DND-41 (cell line): ENCODE measurements around the gene COMMD9.

ENCODE experiments used
- ATAC-seq: fragments of 200-7000 bp; cut with Tn5 transposase; 3 replicates; pipeline ENCODE4 v1.9.1; 2021; ENCODE audit warnings: low read depth; ENCODE audit not compliant: insufficient read depth
- DNase-seq: peaks from one replicate; pipeline ENCODE4 v3.0.0-alpha.2; 2020
- H2AFZ ChIP-seq: 2 replicates; pipeline ENCODE4 v1.6.0; 2012; ENCODE audit warnings: low read depth, low read length
- H3K27ac ChIP-seq: 2 replicates; pipeline ENCODE4 v1.5.1; 2012; ENCODE audit warnings: low read length, inconsistent platforms
- H3K27me3 ChIP-seq: fragments of 200-600 bp; sonication (generic); 2 replicates; pipeline ENCODE4 v1.6.0; 2012; ENCODE audit warnings: low read length, mild to moderate bottlenecking, inconsistent platforms; ENCODE audit not compliant: insufficient read depth, poor library complexity
- H3K36me3 ChIP-seq: 2 replicates; pipeline ENCODE4 v1.5.1; 2012; ENCODE audit warnings: low read length, inconsistent platforms; ENCODE audit not compliant: insufficient read depth
- H3K4me1 ChIP-seq: 2 replicates; pipeline ENCODE4 v1.5.1; 2012; ENCODE audit warnings: mild to moderate bottlenecking, low read length; ENCODE audit not compliant: insufficient read depth
- H3K4me2 ChIP-seq: 2 replicates; pipeline ENCODE4 v1.6.0; 2012; ENCODE audit warnings: mild to moderate bottlenecking, moderate library complexity, low read length, inconsistent platforms; ENCODE audit not compliant: insufficient read depth
- H3K4me3 ChIP-seq, 2 experiments: fragments of 200-600 bp in 1 of 2; shearing (Covaris generic) in 1 of 2; 2 replicates each; pipeline ENCODE4 v1.5.1; 2012 to 2016; ENCODE audit warnings: inconsistent platforms in 2 of 2, low read length in 2 of 2, mild to moderate bottlenecking in 2 of 2, low read depth in 1 of 2, moderate library complexity in 1 of 2
- H3K79me2 ChIP-seq: 2 replicates; pipeline ENCODE4 v1.6.0; 2012; ENCODE audit warnings: low read length, inconsistent platforms; ENCODE audit not compliant: insufficient read depth
- H3K9ac ChIP-seq: 2 replicates; pipeline ENCODE4 v1.6.0; 2012; ENCODE audit warnings: low read depth, mild to moderate bottlenecking, inconsistent platforms, low read length, moderate library complexity
- H3K9me3 ChIP-seq: 2 replicates; pipeline ENCODE4 v1.5.1; 2012; ENCODE audit warnings: low read length, moderate library complexity, mild to moderate bottlenecking, inconsistent platforms; ENCODE audit not compliant: insufficient read depth, severe bottlenecking
- H4K20me1 ChIP-seq: 2 replicates; pipeline ENCODE4 v1.6.0; 2012; ENCODE audit warnings: low read length; ENCODE audit not compliant: insufficient read depth
- EZH2 ChIP-seq: IDR thresholded peaks from 3 replicates; pipeline ENCODE4 v1.6.1; 2012; ENCODE audit warnings: borderline replicate concordance, low read depth, mild to moderate bottlenecking, moderate library complexity, low read length, inconsistent platforms; ENCODE audit not compliant: severe bottlenecking
- TF ChIP-seq, protein P1 (sequence below): IDR thresholded peaks from 2 replicates; pipeline ENCODE4 v1.5.1; 2012; ENCODE audit warnings: borderline replicate concordance, low read length, moderate library complexity, mild to moderate bottlenecking; ENCODE audit not compliant: poor library complexity, severe bottlenecking; ENCODE audit errors: extremely low read depth

COMMD9 gene

DNA sequence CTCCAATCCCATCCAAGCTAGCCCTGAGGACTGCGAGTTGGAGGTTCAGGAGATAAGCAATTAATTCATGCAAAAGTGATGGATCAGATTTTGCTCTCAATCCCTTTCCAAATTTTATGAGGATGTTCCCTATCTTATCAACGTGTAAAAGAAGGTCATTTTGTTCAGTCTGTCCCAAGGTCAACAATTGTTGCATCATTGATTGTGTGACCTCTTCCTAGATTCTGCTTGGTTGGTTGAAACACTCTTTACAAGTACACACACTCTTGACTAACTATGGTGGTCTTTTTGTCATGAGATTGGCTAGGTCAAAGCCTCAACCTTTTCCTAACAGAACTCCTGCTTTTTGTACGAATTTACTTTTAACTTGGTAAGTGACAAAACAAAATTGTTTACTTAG is 41.7 kb downstream of the COMMD9 start:
- no peak for DNase-seq
- H3K9ac ChIP-seq, result no peak overlapping the region
- no peak overlapping the region for H3K4me3 ChIP-seq
- H3K36me3 ChIP-seq, result no peaks in the 10 kb centered on the region
- no peak overlapping the region for H3K27ac ChIP-seq
- H3K27me3 ChIP-seq, result peaks cover 7% of the 10 kb centered on the region
- H2AFZ ChIP-seq, result no peak overlapping the region
- H3K9me3 ChIP-seq, result no peaks in the 10 kb centered on the region
- no peaks in the 10 kb centered on the region for H3K79me2 ChIP-seq
- TF ChIP-seq EZH2, result no peak
- TF ChIP-seq, protein P1, sequence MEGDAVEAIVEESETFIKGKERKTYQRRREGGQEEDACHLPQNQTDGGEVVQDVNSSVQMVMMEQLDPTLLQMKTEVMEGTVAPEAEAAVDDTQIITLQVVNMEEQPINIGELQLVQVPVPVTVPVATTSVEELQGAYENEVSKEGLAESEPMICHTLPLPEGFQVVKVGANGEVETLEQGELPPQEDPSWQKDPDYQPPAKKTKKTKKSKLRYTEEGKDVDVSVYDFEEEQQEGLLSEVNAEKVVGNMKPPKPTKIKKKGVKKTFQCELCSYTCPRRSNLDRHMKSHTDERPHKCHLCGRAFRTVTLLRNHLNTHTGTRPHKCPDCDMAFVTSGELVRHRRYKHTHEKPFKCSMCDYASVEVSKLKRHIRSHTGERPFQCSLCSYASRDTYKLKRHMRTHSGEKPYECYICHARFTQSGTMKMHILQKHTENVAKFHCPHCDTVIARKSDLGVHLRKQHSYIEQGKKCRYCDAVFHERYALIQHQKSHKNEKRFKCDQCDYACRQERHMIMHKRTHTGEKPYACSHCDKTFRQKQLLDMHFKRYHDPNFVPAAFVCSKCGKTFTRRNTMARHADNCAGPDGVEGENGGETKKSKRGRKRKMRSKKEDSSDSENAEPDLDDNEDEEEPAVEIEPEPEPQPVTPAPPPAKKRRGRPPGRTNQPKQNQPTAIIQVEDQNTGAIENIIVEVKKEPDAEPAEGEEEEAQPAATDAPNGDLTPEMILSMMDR, result no peak
- H4K20me1 ChIP-seq, result no peaks in the 10 kb centered on the region
- ATAC-seq, result no peak
- no peaks in the 10 kb centered on the region for H3K4me1 ChIP-seq
- no peak overlapping the region for H3K4me2 ChIP-seq

DNA sequence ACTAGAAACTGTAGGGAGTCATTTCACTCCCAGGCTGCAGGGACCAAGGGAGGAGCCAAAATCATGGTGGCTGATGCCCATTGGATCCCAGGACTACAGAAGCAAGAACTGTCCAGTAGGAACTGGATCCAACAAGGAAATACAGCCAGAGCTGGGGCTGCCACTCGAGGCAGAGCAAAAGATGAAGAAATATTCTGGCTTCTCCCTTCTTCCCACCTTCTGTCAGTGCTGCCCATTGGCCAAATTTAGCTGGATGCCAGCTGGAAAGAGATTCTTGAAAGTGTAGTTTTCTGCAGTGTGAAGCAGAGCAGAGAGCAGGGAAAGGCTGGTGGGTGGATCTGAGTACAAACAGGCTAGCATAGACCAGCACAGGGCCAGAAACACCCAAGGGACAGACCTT is 45.6 kb downstream of the COMMD9 start:
- H3K27me3 ChIP-seq, result peaks cover 7% of the 10 kb centered on the region
- H3K9ac ChIP-seq, result no peak overlapping the region
- H2AFZ ChIP-seq, result no peak overlapping the region
- ATAC-seq (no peak), DNase-seq (no peak)
- no peak overlapping the region for H3K4me3 ChIP-seq
- H3K36me3 ChIP-seq, result no peaks in the 10 kb centered on the region
- no peaks in the 10 kb centered on the region for H4K20me1 ChIP-seq
- TF ChIP-seq EZH2, result no peak
- TF ChIP-seq, protein P1, result no peak
- H3K79me2 ChIP-seq, result no peaks in the 10 kb centered on the region
- no peak overlapping the region for H3K4me2 ChIP-seq
- H3K27ac ChIP-seq, result no peak overlapping the region
- H3K4me1 ChIP-seq, result no peaks in the 10 kb centered on the region
- no peaks in the 10 kb centered on the region for H3K9me3 ChIP-seq

DNA sequence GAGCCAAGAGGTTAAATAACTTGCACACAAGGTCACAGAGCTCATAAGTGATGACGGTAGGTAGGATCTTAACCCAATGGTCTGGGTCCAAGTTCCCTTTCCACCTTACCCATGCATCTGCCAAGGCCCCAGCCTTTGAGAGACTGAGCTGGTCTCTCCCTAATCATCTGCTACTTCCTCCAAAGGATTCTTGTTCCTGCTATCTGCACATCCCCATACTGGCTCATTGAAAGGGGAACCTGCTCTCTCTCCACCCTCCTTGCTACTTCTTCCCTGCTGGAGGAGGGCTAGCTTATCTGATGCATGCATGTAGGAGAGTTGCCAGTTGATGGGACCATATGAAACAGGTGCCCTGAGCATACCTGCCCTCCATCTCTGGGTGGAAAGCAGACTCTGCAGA is 47.7 kb downstream of the COMMD9 start:
- no peaks in the 10 kb centered on the region for H3K36me3 ChIP-seq
- no peaks in the 10 kb centered on the region for H3K4me1 ChIP-seq
- no peaks in the 10 kb centered on the region for H4K20me1 ChIP-seq
- DNase-seq (no peak), ATAC-seq (no peak)
- no peak overlapping the region for H2AFZ ChIP-seq
- TF ChIP-seq, protein P1, result no peak
- no peak for TF ChIP-seq EZH2
- H3K9me3 ChIP-seq, result no peaks in the 10 kb centered on the region
- H3K9ac ChIP-seq, result no peak overlapping the region
- H3K27ac ChIP-seq, result no peak overlapping the region
- no peaks in the 10 kb centered on the region for H3K79me2 ChIP-seq
- H3K4me2 ChIP-seq, result no peak overlapping the region
- peaks cover 13% of the 10 kb centered on the region for H3K27me3 ChIP-seq
- H3K4me3 ChIP-seq, result no peak overlapping the region

- no peak overlapping the region for H3K27ac ChIP-seq
- no peak for ATAC-seq
- TF ChIP-seq, protein P1, result no peak
- TF ChIP-seq EZH2, result no peak
- no peak overlapping the region for H3K4me3 ChIP-seq
- H3K27me3 ChIP-seq, result peaks cover 13% of the 10 kb centered on the region
- no peak overlapping the region for H2AFZ ChIP-seq
- no peak overlapping the region for H3K4me2 ChIP-seq
- no peaks in the 10 kb centered on the region for H3K79me2 ChIP-seq
- no peaks in the 10 kb centered on the region for H3K36me3 ChIP-seq
- no peaks in the 10 kb centered on the region for H3K9me3 ChIP-seq
- H3K9ac ChIP-seq, result no peak overlapping the region
- no peaks in the 10 kb centered on the region for H4K20me1 ChIP-seq
- no peak for DNase-seq
- no peaks in the 10 kb centered on the region for H3K4me1 ChIP-seq
Measured at GRCh38 chr11:36240801-36241200, 48.4 kb downstream of the COMMD9 start.
